GM12873 (cell line): ENCODE results near the gene FOXR1.
A peak's percentile ranks its signal among the peaks of the same experiment; 100 is the strongest.

Source experiments
- CTCF ChIP-seq: IDR thresholded peaks from 2 replicates; pipeline ENCODE4 v1.5.1; 2012; ENCODE audit warnings: low read depth, mild to moderate bottlenecking, moderate library complexity, low read length, control low read depth; ENCODE audit not compliant: insufficient read depth; ENCODE audit errors: missing control alignments

FOXR1 gene

GRCh38 chr11:118975771-118976709 is 4.5 kb downstream of the FOXR1 start:
- no peak for TF ChIP-seq CTCF

DNA sequence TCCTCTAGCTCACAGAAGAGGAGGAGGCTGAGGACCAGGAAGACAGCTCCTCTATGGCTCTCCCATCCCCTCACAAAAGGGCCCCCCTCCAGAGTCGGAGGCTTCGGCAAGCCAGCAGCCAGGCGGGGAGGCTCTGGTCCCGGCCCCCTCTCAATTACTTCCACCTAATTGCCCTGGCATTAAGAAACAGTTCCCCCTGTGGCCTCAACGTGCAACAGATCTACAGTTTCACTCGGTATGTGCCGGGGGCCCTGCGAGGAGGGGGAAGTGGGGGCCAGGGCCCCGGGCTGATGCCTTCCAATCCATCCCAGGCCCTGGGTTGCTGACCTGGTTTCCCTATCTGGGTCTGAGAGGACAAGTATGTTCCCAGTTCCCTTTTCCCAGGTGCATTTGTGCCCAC is 7.9 kb downstream of the FOXR1 start:
- peak; percentile 25 for TF ChIP-seq CTCF

DNA sequence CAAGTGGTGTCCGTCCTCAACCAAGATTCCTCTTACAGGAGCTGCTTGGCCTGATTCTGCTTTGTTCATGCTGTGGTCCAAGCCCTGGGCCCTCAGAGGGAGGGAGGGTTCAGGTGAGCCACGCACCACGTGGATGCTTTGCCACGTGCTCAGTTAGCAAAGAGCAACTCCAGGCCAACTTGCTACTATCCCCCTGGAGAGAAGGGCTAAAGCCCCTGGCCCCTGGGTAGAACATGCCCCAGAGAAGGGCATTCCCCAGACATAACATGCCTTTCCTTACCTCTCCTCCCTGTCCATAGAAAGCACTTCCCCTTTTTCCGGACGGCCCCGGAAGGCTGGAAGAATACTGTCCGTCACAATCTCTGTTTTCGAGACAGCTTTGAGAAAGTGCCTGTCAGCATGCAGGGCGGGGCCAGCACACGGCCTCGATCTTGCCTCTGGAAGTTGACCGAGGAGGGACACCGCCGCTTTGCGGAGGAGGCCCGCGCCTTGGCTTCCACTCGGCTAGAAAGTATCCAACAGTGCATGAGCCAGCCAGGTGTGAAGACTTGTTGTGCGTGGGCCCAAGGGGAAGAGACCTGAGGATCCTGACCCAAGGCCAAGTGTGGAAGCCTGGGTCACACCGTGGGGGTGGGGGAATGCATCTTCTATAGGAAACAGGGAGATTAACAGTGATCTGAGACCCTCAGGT is 8.8 kb downstream of the FOXR1 start:
- no peak for TF ChIP-seq CTCF

DNA sequence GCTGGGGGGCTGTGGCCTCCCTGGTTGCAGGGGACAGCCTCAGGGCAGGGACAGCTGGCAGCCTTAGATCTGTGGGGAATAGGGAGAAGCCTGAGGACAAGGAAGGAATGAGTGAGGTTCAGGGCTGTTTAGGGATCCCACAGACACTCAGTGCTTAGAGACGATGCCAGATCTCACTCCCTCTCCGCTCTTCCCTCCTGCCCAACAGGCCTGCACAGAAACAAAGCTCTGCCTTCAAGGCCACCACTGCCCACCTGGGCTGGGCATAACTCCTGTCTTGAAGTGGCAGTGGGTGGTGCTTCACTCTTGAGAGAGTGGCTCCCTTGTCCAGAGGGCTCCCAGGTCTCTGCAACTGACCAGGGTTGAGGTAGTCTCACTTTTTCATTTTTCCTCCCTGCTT is 13.3 kb downstream of the FOXR1 start:
- TF ChIP-seq CTCF = no peak

GRCh38 chr11:118988280-118988679 is 16.7 kb downstream of the FOXR1 start:
- no peak for TF ChIP-seq CTCF

- peak; percentile 67 for TF ChIP-seq CTCF
Measured at GRCh38 chr11:118996926-118997626, 25.5 kb downstream of the FOXR1 start.

GRCh38 chr11:118997627-118998387 is 26.2 kb downstream of the FOXR1 start, which contains the start of gene CENATAC:
Gene CENATAC (plus strand): TSS chr11:118998138. CDS start chr11:118998198, 60 bp downstream.
- no peak for TF ChIP-seq CTCF
